ENCODE measurements around the gene ARHGAP24.
A peak's percentile ranks its signal among the peaks of the same experiment; 100 is the strongest.

Gene ARHGAP24

DNA sequence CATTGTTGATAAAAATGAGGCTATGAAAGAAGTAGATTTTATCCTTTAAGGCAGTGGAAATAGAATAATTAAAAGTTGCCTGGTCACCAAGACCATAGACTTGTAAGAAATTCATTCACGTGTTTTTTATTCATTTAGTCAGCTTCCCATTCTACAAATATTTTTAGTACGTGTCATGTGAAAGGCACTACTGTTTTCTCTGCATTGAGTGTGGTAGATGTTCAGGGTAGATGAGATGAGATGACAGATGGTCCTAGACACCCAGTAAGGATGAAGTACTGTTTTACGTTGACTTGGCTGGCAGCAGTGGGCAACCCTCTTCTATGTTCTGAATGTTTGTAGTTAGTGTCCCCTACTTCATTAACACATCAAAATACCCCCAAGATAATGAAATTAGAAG, 228.1 kb downstream of the ARHGAP24 start:
- TF ChIP-seq, protein P1, sequence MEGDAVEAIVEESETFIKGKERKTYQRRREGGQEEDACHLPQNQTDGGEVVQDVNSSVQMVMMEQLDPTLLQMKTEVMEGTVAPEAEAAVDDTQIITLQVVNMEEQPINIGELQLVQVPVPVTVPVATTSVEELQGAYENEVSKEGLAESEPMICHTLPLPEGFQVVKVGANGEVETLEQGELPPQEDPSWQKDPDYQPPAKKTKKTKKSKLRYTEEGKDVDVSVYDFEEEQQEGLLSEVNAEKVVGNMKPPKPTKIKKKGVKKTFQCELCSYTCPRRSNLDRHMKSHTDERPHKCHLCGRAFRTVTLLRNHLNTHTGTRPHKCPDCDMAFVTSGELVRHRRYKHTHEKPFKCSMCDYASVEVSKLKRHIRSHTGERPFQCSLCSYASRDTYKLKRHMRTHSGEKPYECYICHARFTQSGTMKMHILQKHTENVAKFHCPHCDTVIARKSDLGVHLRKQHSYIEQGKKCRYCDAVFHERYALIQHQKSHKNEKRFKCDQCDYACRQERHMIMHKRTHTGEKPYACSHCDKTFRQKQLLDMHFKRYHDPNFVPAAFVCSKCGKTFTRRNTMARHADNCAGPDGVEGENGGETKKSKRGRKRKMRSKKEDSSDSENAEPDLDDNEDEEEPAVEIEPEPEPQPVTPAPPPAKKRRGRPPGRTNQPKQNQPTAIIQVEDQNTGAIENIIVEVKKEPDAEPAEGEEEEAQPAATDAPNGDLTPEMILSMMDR (IDR thresholded peaks at IDR 0.05): no peak
- H3K27ac ChIP-seq: peak overlapping the region; percentile 82
- peaks cover 45 to 52% of the 10 kb centered on the region in 2 experiments for H3K4me1 ChIP-seq (ENCODE audit: control insufficient read depth in 1 of 2, insufficient read depth in 1 of 2, low read depth in 1 of 2, low read length in 1 of 2)
- H3K9me3 ChIP-seq: no peaks in the 10 kb centered on the region
- no peak overlapping the region for H3K4me3 ChIP-seq (ENCODE audit: low read depth in 1 of 2, low read length in 1 of 2)
- no peaks in the 10 kb centered on the region for H3K36me3 ChIP-seq
- H3K27me3 ChIP-seq: no peaks in the 10 kb centered on the region

DNA sequence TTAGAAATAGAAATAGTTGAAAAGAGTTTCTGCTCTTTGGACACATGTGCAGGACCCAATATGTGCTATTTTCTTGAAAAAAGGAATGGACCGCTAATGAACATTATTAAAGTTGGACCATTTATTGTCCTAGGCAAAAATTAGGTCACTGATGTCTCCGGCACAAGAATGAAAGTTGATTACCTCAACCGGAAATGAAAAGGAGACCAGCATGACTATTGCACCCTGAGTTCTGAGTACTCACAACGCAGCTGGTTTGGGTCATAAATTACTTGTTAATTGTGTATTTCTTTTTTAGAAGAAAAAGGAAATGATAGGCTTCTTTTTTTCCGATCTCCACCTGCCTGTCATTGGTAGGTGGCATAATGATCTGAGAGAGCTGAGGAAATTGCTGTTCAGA, 232.7 kb downstream of the ARHGAP24 start:
- H3K4me1 ChIP-seq (ENCODE audit: control insufficient read depth in 1 of 2, insufficient read depth in 1 of 2, low read depth in 1 of 2, low read length in 1 of 2): peaks cover 33 to 35% of the 10 kb centered on the region in 2 experiments
- no peaks in the 10 kb centered on the region for H3K9me3 ChIP-seq
- no peaks in the 10 kb centered on the region for H3K27me3 ChIP-seq
- no peaks in the 10 kb centered on the region for H3K36me3 ChIP-seq
- H3K4me3 ChIP-seq (ENCODE audit: low read depth in 1 of 2, low read length in 1 of 2): peak overlapping the region; percentile 23 to 26
- peak overlapping the region; percentile 63 for H3K27ac ChIP-seq
- TF ChIP-seq, protein P1 (IDR thresholded peaks at IDR 0.05): no peak

DNA sequence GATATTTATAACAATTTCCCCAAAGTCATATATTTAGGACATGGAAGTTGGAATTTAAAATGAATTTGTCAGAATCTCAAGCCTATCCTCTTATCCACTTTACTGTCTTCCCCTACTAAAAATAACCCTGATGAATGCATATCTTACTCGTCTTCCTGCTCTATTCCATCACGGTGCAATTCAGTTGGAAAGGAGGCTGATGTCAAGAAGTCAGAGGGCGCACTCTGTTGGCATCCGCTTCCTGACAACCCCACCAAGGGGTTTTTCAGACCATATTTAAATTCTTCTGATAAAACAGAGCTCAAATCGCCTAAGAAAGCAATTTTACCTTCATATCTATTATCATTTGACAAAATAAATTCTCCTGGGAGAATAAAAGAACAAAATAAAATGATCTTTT, 233.5 kb downstream of the ARHGAP24 start:
- Histone ChIP-seq H3K27ac (peak overlapping the region; percentile 6), H3K4me1 (ENCODE audit: control insufficient read depth in 1 of 2, insufficient read depth in 1 of 2, low read depth in 1 of 2, low read length in 1 of 2) (peaks cover 31 to 36% of the 10 kb centered on the region in 2 experiments)

DNA sequence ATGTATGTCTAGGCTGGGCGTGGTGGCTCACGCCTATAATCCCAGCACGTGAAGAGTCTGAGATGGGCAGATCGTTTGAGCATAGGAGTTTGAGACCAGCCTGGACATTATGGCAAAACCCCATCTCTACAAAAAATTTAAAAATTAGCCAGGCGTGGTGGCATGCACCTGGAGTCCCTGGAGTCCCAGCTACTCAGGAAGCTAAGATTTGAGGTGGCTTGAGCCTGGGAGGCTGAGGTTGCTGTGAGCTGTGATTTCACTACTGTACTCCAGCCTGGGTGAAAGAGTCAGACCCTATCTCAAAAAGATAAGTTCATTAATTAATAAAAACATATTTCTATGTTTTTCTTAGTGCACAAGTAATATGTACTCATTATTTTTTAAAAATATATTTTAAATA, 238.1 kb downstream of the ARHGAP24 start:
- Histone ChIP-seq H3K4me1 (ENCODE audit: control insufficient read depth in 1 of 2, insufficient read depth in 1 of 2, low read depth in 1 of 2, low read length in 1 of 2) (peaks cover 38 to 44% of the 10 kb centered on the region in 2 experiments), H3K9me3 (no peaks in the 10 kb centered on the region), H3K27me3 (no peaks in the 10 kb centered on the region), H3K36me3 (no peaks in the 10 kb centered on the region), H3K4me3 (ENCODE audit: low read depth in 1 of 2, low read length in 1 of 2) (no peak overlapping the region), H3K27ac (peak overlapping the region; percentile 66)
- TF ChIP-seq, protein P1 (IDR thresholded peaks at IDR 0.05): no peak

More for the DNA sequence above, 233.5 kb downstream of the ARHGAP24 start:
- Histone ChIP-seq H3K9me3 (no peaks in the 10 kb centered on the region), H3K4me3 (ENCODE audit: low read depth in 1 of 2, low read length in 1 of 2) (no peak overlapping the region), H3K36me3 (no peaks in the 10 kb centered on the region), H3K27me3 (no peaks in the 10 kb centered on the region)
- TF ChIP-seq, protein P1 (IDR thresholded peaks at IDR 0.05): no peak

DNA sequence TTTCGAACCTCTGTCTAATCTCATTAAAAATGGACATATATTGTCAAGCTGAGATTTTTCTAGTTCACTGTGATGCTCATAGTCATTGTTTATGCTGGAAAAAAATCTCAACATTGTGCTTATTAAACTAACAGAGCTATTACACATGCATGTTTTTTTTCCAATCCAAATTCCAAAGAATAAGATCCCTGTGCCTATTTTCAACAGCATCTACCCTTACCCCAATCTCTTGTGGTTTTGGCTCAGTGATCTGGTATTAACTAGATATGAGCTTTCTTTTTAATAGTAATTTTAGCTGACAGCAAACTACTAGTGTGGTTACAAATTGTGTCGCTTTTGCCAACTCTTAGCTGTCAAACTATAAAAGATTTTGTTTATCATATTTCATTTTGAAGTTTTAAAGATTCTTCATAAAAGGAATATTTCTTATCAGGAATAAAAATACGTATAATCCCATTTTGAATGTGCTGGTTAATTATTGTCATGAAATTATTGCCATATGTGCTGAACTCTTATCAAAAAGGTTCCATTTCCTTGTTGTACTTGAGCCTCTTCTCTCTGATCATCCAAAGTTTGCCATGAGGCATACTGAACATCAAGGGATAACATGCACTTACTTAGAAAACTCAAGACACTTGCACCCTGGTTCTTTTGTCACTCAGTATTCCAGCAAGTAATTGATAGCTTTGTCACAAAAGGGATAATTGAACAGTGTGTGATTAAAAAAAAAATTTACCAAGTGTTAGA, 241.2 kb downstream of the ARHGAP24 start:
- Histone ChIP-seq H3K27ac (peak overlapping the region; percentile 30), H3K4me1 (ENCODE audit: control insufficient read depth in 1 of 2, insufficient read depth in 1 of 2, low read depth in 1 of 2, low read length in 1 of 2) (peaks cover 28 to 33% of the 10 kb centered on the region in 2 experiments), H3K27me3 (no peaks in the 10 kb centered on the region), H3K4me3 (ENCODE audit: low read depth in 1 of 2, low read length in 1 of 2) (no peak overlapping the region), H3K9me3 (no peaks in the 10 kb centered on the region), H3K36me3 (no peaks in the 10 kb centered on the region)
- TF ChIP-seq, protein P1 (IDR thresholded peaks at IDR 0.05): no peak

All from neutrophil (primary cell).